HG02642 (cell line): ENCODE data around the gene SUSD2.
"Not testable (repeated sequence)": the region's sequence is repeated elsewhere in the genome, so short reads cannot be mapped to it uniquely, and the experiment has no call there.

Experiments used
- ATAC-seq: cut with Tn5 transposase; IDR thresholded peaks from one replicate; pipeline ENCODE4 v1.9.1; 2021; ENCODE audit warnings: mild to moderate bottlenecking; ENCODE audit not compliant: unreplicated experiment, poor library complexity

Gene SUSD2

GRCh38 chr22:24208012-24208749 is 26.9 kb downstream of the SUSD2 start:
- ATAC-seq: no peak

GRCh38 chr22:24209016-24209415 is 27.7 kb downstream of the SUSD2 start:
- no peak for ATAC-seq

- no peak for ATAC-seq
These were observed 28.4 kb downstream of the SUSD2 start for GRCh38 chr22:24209687-24210086.

- ATAC-seq: not testable (repeated sequence)
These were observed 29.1 kb downstream of the SUSD2 start for GRCh38 chr22:24210409-24210808.

GRCh38 chr22:24211716-24212115 is 30.4 kb downstream of the SUSD2 start:
- not testable (repeated sequence) for ATAC-seq

GRCh38 chr22:24213111-24213510 is 31.8 kb downstream of the SUSD2 start:
- not testable (repeated sequence) for ATAC-seq

GRCh38 chr22:24214467-24215285 is 33.4 kb downstream of the SUSD2 start:
- no peak for ATAC-seq

GRCh38 chr22:24216541-24217209 is 35.4 kb downstream of the SUSD2 start:
- ATAC-seq: no peak

GRCh38 chr22:24217384-24217783 is 36.1 kb downstream of the SUSD2 start:
- ATAC-seq: no peak

GRCh38 chr22:24219750-24220149 is 38.5 kb downstream of the SUSD2 start:
- no peak for ATAC-seq

- no peak for ATAC-seq
These were observed 43.2 kb downstream of the SUSD2 start for GRCh38 chr22:24224468-24224867.

- ATAC-seq: no peak
These were observed 43.8 kb downstream of the SUSD2 start for GRCh38 chr22:24225044-24225601.

- ATAC-seq: no peak
These were observed 44.7 kb downstream of the SUSD2 start for GRCh38 chr22:24225951-24226350.

- no peak for ATAC-seq
These were observed 49.8 kb downstream of the SUSD2 start for GRCh38 chr22:24230911-24231656.

GRCh38 chr22:24231706-24232105 is 50.4 kb downstream of the SUSD2 start:
- ATAC-seq: no peak

GRCh38 chr22:24232124-24232523 is 50.8 kb downstream of the SUSD2 start:
- no peak for ATAC-seq

GRCh38 chr22:24232725-24233124 is 51.4 kb downstream of the SUSD2 start:
- no peak for ATAC-seq

- no peak for ATAC-seq
These were observed 51.9 kb downstream of the SUSD2 start for GRCh38 chr22:24233235-24233634.

- ATAC-seq: no peak
These were observed 52.5 kb downstream of the SUSD2 start for GRCh38 chr22:24233816-24234215.

GRCh38 chr22:24235315-24235714 is 54.0 kb downstream of the SUSD2 start:
- no peak for ATAC-seq
